Inflammatory macrophage (primary cell): ENCODE results near the gene HNRNPAB.
"Not testable (repeated sequence)": the region's sequence is repeated elsewhere in the genome, so short reads cannot be mapped to it uniquely, and the experiment has no call there.

ENCODE experiments used
- DNase-seq, 2 donors: peaks; one replicate each; pipeline ENCODE4 v3.0.0-alpha.2; 2020 to 2022

HNRNPAB gene

DNA sequence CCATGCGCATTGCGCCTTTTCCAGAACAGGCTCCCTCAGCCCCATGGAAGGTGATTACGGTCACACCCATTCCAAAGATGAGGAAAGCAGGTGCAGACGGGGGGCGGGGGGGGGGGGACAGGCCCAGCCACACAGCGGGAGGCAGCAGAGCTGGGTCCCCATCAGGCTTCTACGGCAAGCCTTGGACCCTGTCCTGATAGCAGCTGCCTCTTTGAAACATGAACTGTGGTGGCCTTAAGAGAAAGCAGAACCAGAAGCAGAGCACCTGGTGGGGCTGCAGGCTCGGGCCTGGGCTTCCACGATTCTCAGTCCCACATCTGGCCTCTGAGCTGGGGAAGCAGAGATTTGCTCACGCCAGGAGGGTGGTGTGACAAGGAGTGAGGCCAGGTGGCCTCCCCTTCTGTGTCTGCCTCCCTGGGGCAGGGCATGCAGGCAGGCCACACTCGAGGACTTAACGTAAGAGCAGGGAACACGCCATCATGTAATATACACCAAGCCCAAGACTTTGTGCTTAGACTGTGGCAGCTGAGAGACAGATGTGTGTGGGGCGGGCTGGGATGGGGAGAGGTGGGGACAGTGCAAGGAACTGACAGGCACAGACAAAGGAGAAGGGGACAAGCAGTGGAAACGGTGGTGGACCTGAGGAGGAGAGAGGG is 42.4 kb downstream of the HNRNPAB start:
- DNase-seq: no peak

DNA sequence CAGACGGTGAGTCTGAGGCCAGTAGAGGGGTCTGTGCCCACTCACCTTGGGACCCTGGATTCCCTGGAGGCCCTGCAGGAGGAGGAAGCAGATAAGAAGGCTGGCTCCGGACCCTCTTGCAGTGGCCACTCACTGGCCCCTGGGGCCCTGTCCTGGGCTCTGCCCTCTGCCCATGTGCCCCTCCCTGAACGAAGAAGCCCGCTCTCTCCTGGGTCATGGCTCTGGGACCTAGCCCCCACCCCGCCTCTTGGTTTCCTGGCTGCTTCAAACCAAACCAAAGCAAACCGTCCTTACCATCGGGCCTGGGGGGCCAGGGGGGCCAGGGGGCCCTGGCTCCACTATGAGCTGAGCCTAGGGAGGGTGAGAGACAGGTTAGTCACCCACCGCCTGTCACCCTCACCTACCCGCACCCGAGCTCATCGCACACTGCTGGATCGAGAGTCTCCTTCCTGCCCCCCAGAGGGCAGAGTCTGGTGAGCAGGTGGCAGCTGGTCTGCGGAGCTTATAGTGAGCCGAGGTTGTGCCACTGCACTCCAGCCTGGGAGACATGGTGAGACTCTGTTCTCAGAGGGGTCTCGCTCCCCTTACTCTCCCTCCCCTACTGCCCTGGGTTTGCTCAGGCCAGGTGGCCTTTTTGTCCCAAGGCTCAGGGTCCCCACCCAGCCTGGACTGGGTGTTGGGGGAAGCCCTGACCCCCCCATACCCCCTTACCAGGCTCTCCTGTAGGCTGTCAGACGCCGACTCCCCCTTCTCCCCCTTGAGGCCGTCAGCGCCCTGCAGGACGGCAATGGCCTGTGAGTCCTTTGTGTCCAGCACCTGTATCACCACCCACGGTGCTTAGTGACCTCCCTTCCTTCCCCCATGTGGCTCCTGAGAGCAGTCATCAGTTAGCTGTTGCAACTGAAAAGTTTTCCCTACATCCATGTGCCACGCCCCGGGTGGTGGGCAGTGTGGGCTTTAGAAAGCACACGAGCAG is 43.4 kb downstream of the HNRNPAB start:
- no peak for DNase-seq

DNA sequence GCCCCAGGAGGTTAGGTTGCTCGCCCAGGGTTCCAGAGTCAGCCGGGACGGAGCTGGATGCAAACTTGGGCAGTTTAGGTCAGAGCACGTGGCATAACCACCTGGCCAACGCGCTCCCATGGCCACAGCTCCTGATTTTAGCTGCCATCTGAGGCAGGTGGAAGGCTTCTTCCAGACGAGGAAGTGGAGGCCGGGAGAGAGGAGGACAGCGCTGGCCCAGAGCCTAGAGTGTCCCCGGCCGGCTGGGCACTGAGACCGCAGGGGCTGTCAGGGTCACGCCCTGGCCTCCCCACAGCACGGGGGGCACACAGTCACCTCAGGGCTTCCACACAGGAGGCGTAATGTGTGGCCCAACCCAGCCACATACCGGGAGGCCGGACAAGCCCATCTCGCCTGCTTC is 44.4 kb downstream of the HNRNPAB start:
- no peak for DNase-seq

DNA sequence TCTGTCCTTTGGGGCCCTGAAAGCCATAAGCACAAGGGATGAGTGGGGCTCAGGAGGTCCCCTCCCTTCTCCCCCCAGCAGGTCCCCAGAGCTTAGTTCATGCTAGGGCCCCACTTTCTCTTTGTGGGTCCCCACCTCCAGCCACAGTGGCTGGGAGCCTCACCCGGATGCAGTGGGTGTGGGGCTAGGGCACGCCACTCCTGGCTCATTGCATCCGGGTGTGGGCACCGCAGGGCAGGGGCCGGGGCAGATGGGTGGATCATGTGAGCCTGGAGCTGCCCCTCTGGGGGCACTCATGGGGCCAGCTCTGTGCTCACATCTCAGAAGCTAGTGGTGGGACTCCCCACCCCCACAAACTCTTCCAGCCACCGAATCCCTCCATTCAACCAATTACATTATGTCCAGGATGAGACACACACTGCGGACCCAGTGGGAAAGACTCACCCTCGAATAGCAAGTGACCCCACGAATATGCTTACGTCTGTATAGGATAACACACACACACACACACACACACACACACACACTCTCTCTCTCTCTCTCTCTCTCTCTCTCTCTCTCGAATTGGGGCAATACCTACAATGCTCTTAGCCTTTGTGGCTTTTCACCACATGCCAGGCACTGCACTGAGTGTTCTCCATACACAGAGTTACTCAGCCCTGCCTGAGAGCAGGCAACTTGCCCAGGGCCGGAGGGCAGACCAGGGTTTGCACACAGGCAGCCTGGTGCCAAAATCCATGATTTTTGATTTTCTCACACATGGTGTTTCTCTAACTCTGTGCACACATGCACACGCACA is 45.1 kb downstream of the HNRNPAB start:
- peak in 1 of 2 donors; percentile 35 for DNase-seq

DNA sequence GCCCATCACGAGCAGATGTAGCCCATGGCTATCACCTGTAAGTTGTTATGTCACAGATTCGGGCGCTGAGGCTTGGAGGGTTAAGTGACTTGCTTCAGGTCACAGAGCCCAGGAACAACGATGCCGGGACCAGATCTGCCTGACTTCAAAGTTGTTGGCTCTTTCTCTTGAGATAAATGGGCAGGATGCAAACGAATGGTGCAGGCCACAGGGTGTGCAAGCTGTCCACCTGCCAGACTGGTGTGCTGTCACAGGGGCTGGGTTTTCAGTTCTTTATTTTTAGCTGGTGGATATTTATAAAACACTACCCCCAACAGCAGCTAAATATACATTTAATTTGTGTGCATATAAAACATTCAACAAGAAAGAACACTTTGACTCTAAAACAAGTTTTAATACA is 45.9 kb downstream of the HNRNPAB start:
- no peak for DNase-seq

DNA sequence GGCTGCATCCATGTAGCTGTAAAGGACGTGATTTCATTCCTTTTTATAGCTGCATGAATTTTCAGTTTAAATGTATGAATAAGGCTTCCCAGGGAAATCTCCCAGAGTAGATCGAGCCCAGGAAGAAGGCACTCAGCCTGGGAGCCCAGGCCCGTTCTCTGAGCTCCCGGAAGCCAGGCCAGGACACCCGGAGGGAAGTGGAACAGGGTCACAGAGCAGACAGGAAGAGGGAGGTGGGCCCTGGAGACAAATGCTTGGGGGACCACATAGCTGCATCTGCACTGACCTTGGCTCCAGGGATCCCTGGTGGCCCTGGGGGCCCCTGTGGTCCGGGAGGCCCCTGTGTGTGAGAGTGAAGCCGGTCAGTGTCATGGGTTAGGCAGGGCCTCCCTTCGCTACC is 47.9 kb downstream of the HNRNPAB start:
- no peak for DNase-seq

DNA sequence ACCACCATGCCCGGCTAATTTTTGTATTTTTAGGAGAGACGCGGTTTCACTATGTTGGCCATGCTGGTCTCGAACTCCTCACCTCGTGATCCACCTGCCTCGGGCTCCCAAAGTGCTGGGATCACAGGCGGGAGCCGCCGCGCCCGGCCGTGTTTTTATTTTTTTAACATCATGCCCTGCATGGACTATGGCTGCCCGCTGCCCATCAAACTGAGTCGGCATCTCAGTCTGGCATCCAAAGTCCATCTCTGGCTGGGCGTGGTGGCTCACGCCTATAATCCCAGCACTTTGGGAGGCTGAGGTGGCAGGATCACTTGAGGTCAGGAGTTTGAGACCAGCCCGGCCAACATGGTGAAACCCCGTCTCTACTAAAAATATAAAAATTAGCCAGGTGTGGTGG is 49.3 kb downstream of the HNRNPAB start:
- not testable (repeated sequence) for DNase-seq

DNA sequence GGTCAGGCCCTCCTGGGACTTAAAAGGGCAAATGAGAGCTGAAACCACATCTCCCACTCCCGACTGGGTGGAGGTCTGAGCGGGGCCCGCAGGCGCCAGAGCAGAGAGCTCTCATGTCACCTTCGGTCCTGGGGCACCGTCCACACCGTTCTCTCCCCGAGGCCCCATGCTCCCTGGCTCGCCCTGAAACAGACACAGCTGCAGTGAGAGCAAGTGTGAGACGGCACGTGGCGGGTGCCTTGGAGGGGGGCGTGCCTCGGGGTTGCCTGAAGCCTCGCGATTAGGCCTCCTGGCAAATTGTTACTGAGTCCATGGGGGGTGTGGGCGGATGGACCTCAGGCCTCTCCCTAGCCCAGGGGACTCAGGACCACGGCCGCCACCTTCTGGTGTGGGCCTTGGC is 52.4 kb downstream of the HNRNPAB start:
- DNase-seq: no peak

DNA sequence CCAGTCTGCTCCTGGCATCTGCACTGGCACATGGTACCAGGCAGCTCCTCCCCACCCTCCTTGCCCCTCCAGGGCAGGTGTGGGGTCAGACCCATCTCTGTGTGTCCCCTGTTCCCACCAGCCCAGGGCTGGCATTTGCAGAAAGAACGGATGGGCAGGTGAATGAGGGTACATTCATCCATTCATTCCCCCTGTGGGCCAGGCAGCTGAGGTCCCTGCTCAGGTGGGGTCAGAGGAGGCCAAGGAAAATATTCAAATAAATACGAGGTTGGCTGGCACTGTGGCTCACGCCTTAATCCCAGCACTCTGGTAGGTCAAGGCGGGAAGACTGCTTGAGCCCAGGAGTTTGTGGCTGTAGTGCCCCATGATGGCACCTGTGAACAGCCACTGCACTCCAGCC is 53.3 kb downstream of the HNRNPAB start:
- DNase-seq: no peak

DNA sequence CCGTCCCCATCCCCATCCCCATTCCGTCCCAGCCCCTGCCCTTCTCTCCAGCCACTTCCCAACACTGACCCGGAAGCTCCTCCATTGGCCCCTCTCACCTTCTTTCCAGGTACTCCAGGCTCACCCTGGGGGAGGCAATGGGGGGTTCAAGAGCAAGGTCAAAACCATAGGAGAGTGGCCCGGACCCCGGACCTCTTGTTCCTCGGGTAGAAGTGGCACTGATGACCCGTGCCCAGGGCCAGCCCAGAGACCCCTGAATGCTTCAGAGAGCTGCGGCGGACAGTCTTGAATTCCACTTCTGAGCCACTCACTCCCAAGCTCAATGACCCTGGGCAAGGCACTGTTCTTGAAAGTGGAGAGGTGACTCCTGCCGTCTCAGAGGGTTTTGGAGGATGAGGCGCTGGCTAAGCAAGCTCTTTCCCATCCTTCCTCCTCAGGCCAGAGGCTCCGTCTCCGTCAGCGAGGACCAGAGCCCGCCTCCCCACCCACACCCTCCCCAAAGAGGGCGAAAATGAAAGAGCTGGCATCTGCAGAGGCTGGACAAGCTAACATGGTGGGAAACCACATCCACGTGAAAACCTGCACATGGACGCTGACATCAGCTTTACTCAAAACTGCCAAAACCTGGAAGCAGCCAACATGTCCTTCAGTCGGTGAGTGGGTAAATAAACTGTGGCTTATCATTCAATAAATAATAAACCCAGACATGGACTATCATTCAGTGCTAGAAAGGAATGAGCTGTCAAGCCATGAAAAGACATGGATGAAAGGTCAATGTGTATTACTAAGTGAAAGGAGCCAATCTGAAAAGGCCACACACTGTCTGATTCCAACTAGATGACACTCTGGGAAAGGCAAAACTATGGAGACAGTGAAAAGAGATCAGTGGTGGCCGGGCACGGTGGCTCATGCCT is 55.5 kb downstream of the HNRNPAB start:
- DNase-seq: peak; percentile 23 to 37
